Mucosa of stomach (tissue), 1 donor: ENCODE measurements around the gene KRTAP10-3.

Experiments
- H3K27me3 ChIP-seq: one replicate; pipeline ENCODE4 v1.7.0; 2013; ENCODE audit warnings: mild to moderate bottlenecking, low read length; ENCODE audit not compliant: control insufficient read depth, insufficient read depth
- H3K36me3 ChIP-seq: one replicate; pipeline ENCODE4 v1.7.0; 2013; ENCODE audit warnings: low read length; ENCODE audit not compliant: control insufficient read depth, insufficient read depth
- H3K4me1 ChIP-seq: one replicate; pipeline ENCODE4 v1.7.0; 2013; ENCODE audit warnings: mild to moderate bottlenecking, low read length; ENCODE audit not compliant: control insufficient read depth, insufficient read depth
- H3K4me3 ChIP-seq: one replicate; pipeline ENCODE4 v1.7.0; 2013; ENCODE audit warnings: low read length
- H3K9ac ChIP-seq: one replicate; pipeline ENCODE4 v1.7.0; 2013; ENCODE audit warnings: mild to moderate bottlenecking, low read length, moderate library complexity
- H3K9me3 ChIP-seq: one replicate; pipeline ENCODE4 v1.7.0; 2013; ENCODE audit warnings: mild to moderate bottlenecking, low read length, moderate library complexity; ENCODE audit not compliant: control insufficient read depth
- donor health status: Pancreatic carcinoma.

Gene KRTAP10-3

GRCh38 chr21:44533121-44533890, 25.3 kb downstream of the KRTAP10-3 start:
- no peak overlapping the region for H3K4me3 ChIP-seq
- no peaks in the 10 kb centered on the region for H3K27me3 ChIP-seq
- no peaks in the 10 kb centered on the region for H3K9me3 ChIP-seq
- H3K4me1 ChIP-seq, result no peaks in the 10 kb centered on the region
- no peaks in the 10 kb centered on the region for H3K36me3 ChIP-seq
- no peak overlapping the region for H3K9ac ChIP-seq

DNA sequence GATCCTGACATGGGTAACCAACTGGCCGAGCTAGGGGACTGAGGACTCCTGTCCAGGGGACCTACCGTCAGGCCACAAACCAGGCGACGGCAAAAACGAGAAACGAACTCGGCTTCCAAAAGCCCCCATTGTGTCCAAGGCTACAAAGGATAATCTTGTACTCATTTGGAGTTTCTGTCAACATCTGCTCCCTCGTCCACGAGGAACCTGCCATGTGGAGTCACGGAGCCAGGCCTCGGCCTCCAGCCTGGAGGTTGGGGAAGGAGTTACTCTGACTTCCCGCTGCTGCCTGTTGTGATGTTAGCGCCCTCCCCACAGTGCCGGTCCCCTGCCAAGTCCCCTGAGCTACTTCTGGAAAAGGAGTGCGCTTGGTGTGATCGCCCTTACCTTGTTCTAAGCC, 25.9 kb downstream of the KRTAP10-3 start:
- Histone ChIP-seq H3K9ac (no peak overlapping the region), H3K4me1 (no peaks in the 10 kb centered on the region), H3K9me3 (no peaks in the 10 kb centered on the region), H3K27me3 (no peaks in the 10 kb centered on the region), H3K36me3 (no peaks in the 10 kb centered on the region), H3K4me3 (no peak overlapping the region)

GRCh38 chr21:44531606-44532564, 26.7 kb downstream of the KRTAP10-3 start:
- Histone ChIP-seq H3K36me3 (no peaks in the 10 kb centered on the region), H3K4me3 (no peak overlapping the region), H3K27me3 (no peaks in the 10 kb centered on the region), H3K4me1 (no peaks in the 10 kb centered on the region), H3K9me3 (no peaks in the 10 kb centered on the region), H3K9ac (no peak overlapping the region)

GRCh38 chr21:44530903-44531605, 27.5 kb downstream of the KRTAP10-3 start:
- Histone ChIP-seq H3K9me3 (no peaks in the 10 kb centered on the region), H3K4me3 (no peak overlapping the region), H3K36me3 (no peaks in the 10 kb centered on the region), H3K9ac (no peak overlapping the region), H3K4me1 (no peaks in the 10 kb centered on the region), H3K27me3 (no peaks in the 10 kb centered on the region)

DNA sequence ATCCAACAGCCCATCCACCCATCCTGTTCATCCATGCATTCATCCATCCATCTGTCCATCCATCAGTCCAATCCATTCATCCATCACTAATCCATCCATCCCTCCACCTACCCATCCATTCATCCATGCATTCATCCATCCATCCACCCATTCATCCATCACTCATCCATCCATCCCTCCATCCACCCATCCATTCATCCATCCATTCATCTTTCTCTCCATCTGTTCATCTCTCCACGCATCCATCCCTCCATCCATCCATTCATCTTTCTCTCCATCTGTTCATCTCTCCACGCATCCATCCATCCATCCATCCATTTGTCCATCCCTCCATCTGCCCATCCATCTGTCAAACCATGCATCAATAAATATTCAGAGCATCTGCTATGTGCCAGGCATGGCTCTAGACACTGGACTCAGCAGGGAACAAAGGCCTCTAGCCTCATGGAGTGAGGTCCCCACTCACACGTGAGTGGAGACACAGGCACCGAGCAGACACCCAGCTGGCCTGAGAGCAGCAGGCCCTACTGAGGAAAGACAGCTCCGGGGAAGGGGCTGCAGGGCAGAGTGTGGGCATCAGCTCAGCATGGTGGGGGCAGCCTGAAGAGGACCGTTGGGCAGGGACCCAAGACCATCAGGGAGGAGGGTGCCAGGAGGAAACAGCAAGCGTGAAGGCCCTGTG, 28.2 kb downstream of the KRTAP10-3 start:
- H3K36me3 ChIP-seq, result no peaks in the 10 kb centered on the region
- H3K4me1 ChIP-seq, result no peaks in the 10 kb centered on the region
- no peak overlapping the region for H3K4me3 ChIP-seq
- no peaks in the 10 kb centered on the region for H3K9me3 ChIP-seq
- H3K9ac ChIP-seq, result no peak overlapping the region
- H3K27me3 ChIP-seq, result no peaks in the 10 kb centered on the region

GRCh38 chr21:44529503-44530125, 29.0 kb downstream of the KRTAP10-3 start:
- H3K9me3 ChIP-seq, result no peaks in the 10 kb centered on the region
- no peaks in the 10 kb centered on the region for H3K27me3 ChIP-seq
- no peak overlapping the region for H3K4me3 ChIP-seq
- no peaks in the 10 kb centered on the region for H3K36me3 ChIP-seq
- no peaks in the 10 kb centered on the region for H3K4me1 ChIP-seq
- no peak overlapping the region for H3K9ac ChIP-seq

GRCh38 chr21:44529011-44529421, 29.6 kb downstream of the KRTAP10-3 start:
- no peak overlapping the region for H3K4me3 ChIP-seq
- no peak overlapping the region for H3K9ac ChIP-seq
- no peaks in the 10 kb centered on the region for H3K36me3 ChIP-seq
- H3K9me3 ChIP-seq, result no peaks in the 10 kb centered on the region
- H3K27me3 ChIP-seq, result no peaks in the 10 kb centered on the region
- H3K4me1 ChIP-seq, result no peaks in the 10 kb centered on the region

GRCh38 chr21:44528634-44528995, 30.0 kb downstream of the KRTAP10-3 start:
- Histone ChIP-seq H3K4me1 (no peaks in the 10 kb centered on the region), H3K36me3 (no peaks in the 10 kb centered on the region), H3K27me3 (no peaks in the 10 kb centered on the region), H3K9ac (no peak overlapping the region), H3K9me3 (no peaks in the 10 kb centered on the region), H3K4me3 (no peak overlapping the region)

DNA sequence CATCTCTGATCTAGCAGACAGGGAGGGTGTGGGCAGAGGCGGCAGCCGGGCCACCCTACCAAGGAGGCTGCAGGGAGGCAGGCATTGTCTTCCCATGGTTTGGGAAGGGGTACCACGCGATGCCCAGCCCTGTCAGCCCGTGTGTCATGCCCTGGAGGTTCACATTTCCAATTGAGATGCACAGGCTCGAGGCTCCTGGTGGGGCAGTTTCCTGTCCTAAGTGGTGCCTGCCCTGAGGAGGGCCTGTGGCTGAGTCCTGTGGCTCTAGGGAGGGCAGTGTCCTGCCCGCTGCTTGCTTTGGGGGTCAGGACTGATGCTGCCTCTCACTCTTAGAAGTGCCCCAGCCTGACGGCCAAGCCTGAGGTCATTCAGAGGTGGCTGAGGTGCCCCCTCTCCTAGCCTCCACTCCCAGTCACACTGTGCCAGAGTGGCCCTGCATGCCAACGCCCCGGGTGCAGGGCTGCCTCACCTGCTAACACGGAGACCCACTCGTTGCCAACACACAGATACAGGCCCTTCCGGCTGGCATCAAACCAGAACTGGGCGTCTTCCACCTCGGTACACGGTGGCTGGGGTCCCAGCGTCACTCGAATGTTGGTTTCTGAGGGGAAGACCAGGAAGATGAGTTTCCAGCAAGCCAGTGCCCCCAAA, 30.5 kb downstream of the KRTAP10-3 start:
- H3K4me3 ChIP-seq, result no peak overlapping the region
- H3K36me3 ChIP-seq, result no peaks in the 10 kb centered on the region
- no peaks in the 10 kb centered on the region for H3K4me1 ChIP-seq
- no peaks in the 10 kb centered on the region for H3K27me3 ChIP-seq
- H3K9me3 ChIP-seq, result no peaks in the 10 kb centered on the region
- H3K9ac ChIP-seq, result no peak overlapping the region

DNA sequence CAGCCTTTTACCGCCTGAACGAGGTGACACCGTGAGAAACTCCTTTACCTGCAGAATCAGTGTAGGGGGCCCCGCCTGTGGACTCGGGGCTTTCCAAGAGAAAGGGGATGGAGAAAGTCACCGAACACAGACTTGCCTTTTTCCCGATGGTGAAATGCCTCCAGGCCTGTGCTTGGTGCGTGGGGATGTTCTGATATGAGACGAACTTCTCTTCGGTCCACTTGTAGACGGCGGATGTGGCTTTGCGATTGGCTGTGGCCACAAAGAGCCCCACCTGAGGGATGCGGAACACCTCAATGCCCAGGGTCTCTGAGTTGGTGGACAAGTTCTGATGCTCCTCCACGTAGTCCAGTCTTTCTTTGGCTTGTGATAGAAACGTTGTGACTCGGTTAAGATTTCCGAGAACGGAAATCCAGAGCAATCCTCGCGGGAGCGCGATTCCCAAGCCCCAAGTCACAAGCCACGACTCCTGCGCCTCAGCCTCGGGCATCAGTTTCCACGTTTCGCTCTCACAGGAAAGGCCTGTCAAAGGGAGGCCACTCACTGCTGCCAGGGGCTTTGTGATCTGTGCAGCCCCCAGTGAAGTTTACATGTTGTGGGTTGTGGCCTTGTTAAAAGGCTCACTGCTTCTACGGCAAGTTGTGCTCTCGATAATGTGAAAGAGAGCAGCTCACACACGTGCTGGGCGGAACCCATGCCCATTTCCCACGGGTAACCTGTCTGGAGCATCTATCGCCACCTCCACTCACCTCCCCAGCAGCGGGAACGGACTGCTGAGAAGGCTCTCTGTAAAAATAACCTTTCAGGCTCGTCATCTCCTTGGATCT, 31.2 kb downstream of the KRTAP10-3 start:
- Histone ChIP-seq H3K9ac (no peak overlapping the region), H3K27me3 (no peaks in the 10 kb centered on the region), H3K4me3 (no peak overlapping the region), H3K36me3 (no peaks in the 10 kb centered on the region), H3K9me3 (no peaks in the 10 kb centered on the region), H3K4me1 (no peaks in the 10 kb centered on the region)
